ENCODE results near the gene DNAJC1.

The DNAJC1 gene

GRCh38 chr10:21953585-21954057 is 49.9 kb downstream of the DNAJC1 start:
- POLR2A ChIA-PET, result interaction anchor here (0.6 kb wide), 3 partner anchors 276 to 1709 kb away, joined by 5 to 11 read pairs (median 6); no protein-coding TSS in a partner anchor

More at GRCh38 chr10:21953585-21954057, 49.9 kb downstream of the DNAJC1 start:
- H3K27ac ChIP-seq (ENCODE audit: extremely low read depth, low read depth, low read length), result no peak overlapping the region
- CTCF ChIA-PET, result interaction anchor here (0.6 to 1.3 kb wide), 12 partner anchors 10 to 1062 kb away, joined by 3 to 7 read pairs (median 3); no protein-coding TSS in a partner anchor
- H3K9me3 ChIP-seq (ENCODE audit: control insufficient read depth, insufficient read depth, low read depth, low read length), result no peaks in the 10 kb centered on the region
- H3K36me3 ChIP-seq (ENCODE audit: control insufficient read depth in 2 of 2, insufficient read depth in 1 of 2, low read length in 2 of 2), result no peaks in the 10 kb centered on the region
- H3K4me1 ChIP-seq (ENCODE audit: control insufficient read depth, insufficient read depth, low read length), result no peaks in the 10 kb centered on the region
- H3K4me3 ChIP-seq (ENCODE audit: low read depth, low read length), result no peak overlapping the region
- TF ChIP-seq ZNF48 (tag by site-specific recombination; IDR thresholded peaks at IDR 0.05), result no peak
- no peak for TF ChIP-seq ZNF404 (tag by site-specific recombination; IDR thresholded peaks at IDR 0.05)
- peak; percentile 83 for TF ChIP-seq ZNF654 (tag by site-specific recombination; IDR thresholded peaks at IDR 0.05; ENCODE audit: low read depth)
- TF ChIP-seq PRDM6 (tag by site-specific recombination; IDR thresholded peaks at IDR 0.05), result 0 out of 2 replicates have a peak, but pooled peaks have one; percentile 13
- no peak for TF ChIP-seq ZBTB26 (tag by site-specific recombination; optimal IDR thresholded peaks at IDR 0.05)
- TF ChIP-seq ZNF223 (tag by site-specific recombination; IDR thresholded peaks at IDR 0.05), result no peak
- no peak for TF ChIP-seq SCRT2 (tag by site-specific recombination; IDR thresholded peaks at IDR 0.05)
- TF ChIP-seq, protein P1, sequence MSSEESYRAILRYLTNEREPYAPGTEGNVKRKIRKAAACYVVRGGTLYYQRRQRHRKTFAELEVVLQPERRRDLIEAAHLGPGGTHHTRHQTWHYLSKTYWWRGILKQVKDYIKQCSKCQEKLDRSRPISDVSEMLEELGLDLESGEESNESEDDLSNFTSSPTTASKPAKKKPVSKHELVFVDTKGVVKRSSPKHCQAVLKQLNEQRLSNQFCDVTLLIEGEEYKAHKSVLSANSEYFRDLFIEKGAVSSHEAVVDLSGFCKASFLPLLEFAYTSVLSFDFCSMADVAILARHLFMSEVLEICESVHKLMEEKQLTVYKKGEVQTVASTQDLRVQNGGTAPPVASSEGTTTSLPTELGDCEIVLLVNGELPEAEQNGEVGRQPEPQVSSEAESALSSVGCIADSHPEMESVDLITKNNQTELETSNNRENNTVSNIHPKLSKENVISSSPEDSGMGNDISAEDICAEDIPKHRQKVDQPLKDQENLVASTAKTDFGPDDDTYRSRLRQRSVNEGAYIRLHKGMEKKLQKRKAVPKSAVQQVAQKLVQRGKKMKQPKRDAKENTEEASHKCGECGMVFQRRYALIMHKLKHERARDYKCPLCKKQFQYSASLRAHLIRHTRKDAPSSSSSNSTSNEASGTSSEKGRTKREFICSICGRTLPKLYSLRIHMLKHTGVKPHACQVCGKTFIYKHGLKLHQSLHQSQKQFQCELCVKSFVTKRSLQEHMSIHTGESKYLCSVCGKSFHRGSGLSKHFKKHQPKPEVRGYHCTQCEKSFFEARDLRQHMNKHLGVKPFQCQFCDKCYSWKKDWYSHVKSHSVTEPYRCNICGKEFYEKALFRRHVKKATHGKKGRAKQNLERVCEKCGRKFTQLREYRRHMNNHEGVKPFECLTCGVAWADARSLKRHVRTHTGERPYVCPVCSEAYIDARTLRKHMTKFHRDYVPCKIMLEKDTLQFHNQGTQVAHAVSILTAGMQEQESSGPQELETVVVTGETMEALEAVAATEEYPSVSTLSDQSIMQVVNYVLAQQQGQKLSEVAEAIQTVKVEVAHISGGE (tag by site-specific recombination; conservative IDR thresholded peaks at IDR 0.05; ENCODE audit: low read depth), result no peak
- TF ChIP-seq ZNF362 (tag by site-specific recombination; IDR thresholded peaks at IDR 0.05), result peak; percentile 95
- no peak for TF ChIP-seq ZNF114 (tag by site-specific recombination; IDR thresholded peaks at IDR 0.05)
- TF ChIP-seq ZNF521 (tag by site-specific recombination; IDR thresholded peaks at IDR 0.05), result no peak
- no peak for TF ChIP-seq ZNF544 (tag by site-specific recombination; IDR thresholded peaks at IDR 0.05)
- no peak for TF ChIP-seq KLF16 (tag by site-specific recombination; IDR thresholded peaks at IDR 0.05)
- no peak for TF ChIP-seq ZNF169 (tag by site-specific recombination; IDR thresholded peaks at IDR 0.05)
- TF ChIP-seq, protein P2, sequence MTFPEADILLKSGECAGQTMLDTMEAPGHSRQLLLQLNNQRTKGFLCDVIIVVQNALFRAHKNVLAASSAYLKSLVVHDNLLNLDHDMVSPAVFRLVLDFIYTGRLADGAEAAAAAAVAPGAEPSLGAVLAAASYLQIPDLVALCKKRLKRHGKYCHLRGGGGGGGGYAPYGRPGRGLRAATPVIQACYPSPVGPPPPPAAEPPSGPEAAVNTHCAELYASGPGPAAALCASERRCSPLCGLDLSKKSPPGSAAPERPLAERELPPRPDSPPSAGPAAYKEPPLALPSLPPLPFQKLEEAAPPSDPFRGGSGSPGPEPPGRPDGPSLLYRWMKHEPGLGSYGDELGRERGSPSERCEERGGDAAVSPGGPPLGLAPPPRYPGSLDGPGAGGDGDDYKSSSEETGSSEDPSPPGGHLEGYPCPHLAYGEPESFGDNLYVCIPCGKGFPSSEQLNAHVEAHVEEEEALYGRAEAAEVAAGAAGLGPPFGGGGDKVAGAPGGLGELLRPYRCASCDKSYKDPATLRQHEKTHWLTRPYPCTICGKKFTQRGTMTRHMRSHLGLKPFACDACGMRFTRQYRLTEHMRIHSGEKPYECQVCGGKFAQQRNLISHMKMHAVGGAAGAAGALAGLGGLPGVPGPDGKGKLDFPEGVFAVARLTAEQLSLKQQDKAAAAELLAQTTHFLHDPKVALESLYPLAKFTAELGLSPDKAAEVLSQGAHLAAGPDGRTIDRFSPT (tag by site-specific recombination; IDR thresholded peaks at IDR 0.05), result no peak
- TF ChIP-seq, protein P3, sequence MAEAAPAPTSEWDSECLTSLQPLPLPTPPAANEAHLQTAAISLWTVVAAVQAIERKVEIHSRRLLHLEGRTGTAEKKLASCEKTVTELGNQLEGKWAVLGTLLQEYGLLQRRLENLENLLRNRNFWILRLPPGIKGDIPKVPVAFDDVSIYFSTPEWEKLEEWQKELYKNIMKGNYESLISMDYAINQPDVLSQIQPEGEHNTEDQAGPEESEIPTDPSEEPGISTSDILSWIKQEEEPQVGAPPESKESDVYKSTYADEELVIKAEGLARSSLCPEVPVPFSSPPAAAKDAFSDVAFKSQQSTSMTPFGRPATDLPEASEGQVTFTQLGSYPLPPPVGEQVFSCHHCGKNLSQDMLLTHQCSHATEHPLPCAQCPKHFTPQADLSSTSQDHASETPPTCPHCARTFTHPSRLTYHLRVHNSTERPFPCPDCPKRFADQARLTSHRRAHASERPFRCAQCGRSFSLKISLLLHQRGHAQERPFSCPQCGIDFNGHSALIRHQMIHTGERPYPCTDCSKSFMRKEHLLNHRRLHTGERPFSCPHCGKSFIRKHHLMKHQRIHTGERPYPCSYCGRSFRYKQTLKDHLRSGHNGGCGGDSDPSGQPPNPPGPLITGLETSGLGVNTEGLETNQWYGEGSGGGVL (tag by site-specific recombination; IDR thresholded peaks at IDR 0.05), result no peak
- no peak for TF ChIP-seq ZNF10 (tag by site-specific recombination; IDR thresholded peaks at IDR 0.05)
- no peak for TF ChIP-seq ZNF555 (tag by site-specific recombination; conservative IDR thresholded peaks at IDR 0.05)
- no peak for TF ChIP-seq ZNF341 (tag by site-specific recombination; IDR thresholded peaks at IDR 0.05; ENCODE audit: low read depth)
- no peak for TF ChIP-seq ZNF121 (tag by site-specific recombination; IDR thresholded peaks at IDR 0.05)
- TF ChIP-seq ZNF76 (tag by site-specific recombination; IDR thresholded peaks at IDR 0.05; ENCODE audit: borderline replicate concordance, low read depth), result no peak
